Measurements from ENCODE around the gene NPPA. TPM values are rescaled to one million over a fixed set of nuclear protein-coding genes. Genes with fewer than 3 reads are reported as not detected.

NPPA gene
- total RNA-seq, 1 donor from 2014 or later: not detected

- no peak for DNase-seq (ENCODE audit: low spot score in 2 of 2, unreplicated experiment in 2 of 2)
- Mint-ChIP-seq H3K27ac (peak overlapping the region; percentile 87), H3K4me3 (no peak overlapping the region), H3K27me3 (ENCODE audit: low read depth) (peaks cover 7% of the 10 kb centered on the region), H3K9me3 (no peaks in the 10 kb centered on the region), H3K4me1 (peaks cover 25% of the 10 kb centered on the region), H3K36me3 (no peaks in the 10 kb centered on the region)
- TF ChIP-seq CTCF (IDR thresholded peaks at IDR 0.05; ENCODE audit: unreplicated experiment): no peak
Observed at GRCh38 chr1:11880911-11881748, 33.5 kb upstream of the NPPA start.

- TF ChIP-seq CTCF (IDR thresholded peaks at IDR 0.05; ENCODE audit: unreplicated experiment): no peak
- Mint-ChIP-seq H3K4me3 (no peak overlapping the region), H3K27ac (no peak overlapping the region), H3K36me3 (no peaks in the 10 kb centered on the region), H3K9me3 (no peaks in the 10 kb centered on the region), H3K4me1 (peaks cover 25% of the 10 kb centered on the region), H3K27me3 (ENCODE audit: low read depth) (peaks cover 7% of the 10 kb centered on the region)
- DNase-seq (ENCODE audit: low spot score in 2 of 2, unreplicated experiment in 2 of 2): no peak
Observed at GRCh38 chr1:11880181-11880575, 32.6 kb upstream of the NPPA start.

- H3K27me3 Mint-ChIP-seq (ENCODE audit: low read depth): peaks cover 7% of the 10 kb centered on the region
- no peak for DNase-seq (ENCODE audit: low spot score in 2 of 2, unreplicated experiment in 2 of 2)
- H3K36me3 Mint-ChIP-seq: no peaks in the 10 kb centered on the region
- no peak overlapping the region for H3K4me3 Mint-ChIP-seq
- H3K4me1 Mint-ChIP-seq: peaks cover 25% of the 10 kb centered on the region
- H3K9me3 Mint-ChIP-seq: no peaks in the 10 kb centered on the region
- TF ChIP-seq CTCF (IDR thresholded peaks at IDR 0.05; ENCODE audit: unreplicated experiment): no peak
- no peak overlapping the region for H3K27ac Mint-ChIP-seq
Observed at GRCh38 chr1:11879311-11880180, 32.0 kb upstream of the NPPA start.

- Mint-ChIP-seq H3K27me3 (ENCODE audit: low read depth) (peaks cover 8% of the 10 kb centered on the region), H3K27ac (no peak overlapping the region), H3K36me3 (no peaks in the 10 kb centered on the region), H3K9me3 (no peaks in the 10 kb centered on the region), H3K4me1 (peaks cover 25% of the 10 kb centered on the region), H3K4me3 (no peak overlapping the region)
- DNase-seq (ENCODE audit: low spot score in 2 of 2, unreplicated experiment in 2 of 2): no peak
- TF ChIP-seq CTCF (IDR thresholded peaks at IDR 0.05; ENCODE audit: unreplicated experiment): no peak
Observed at GRCh38 chr1:11878891-11879190, 31.3 kb upstream of the NPPA start.

- Mint-ChIP-seq H3K27me3 (ENCODE audit: low read depth) (peaks cover 10% of the 10 kb centered on the region), H3K36me3 (no peaks in the 10 kb centered on the region)
- TF ChIP-seq CTCF (IDR thresholded peaks at IDR 0.05; ENCODE audit: unreplicated experiment): no peak
Observed at GRCh38 chr1:11878081-11878890, 30.7 kb upstream of the NPPA start.

More at GRCh38 chr1:11878081-11878890, 30.7 kb upstream of the NPPA start:
- no peak overlapping the region for H3K27ac Mint-ChIP-seq
- H3K4me3 Mint-ChIP-seq: no peak overlapping the region
- peaks cover 25% of the 10 kb centered on the region for H3K4me1 Mint-ChIP-seq
- H3K9me3 Mint-ChIP-seq: no peaks in the 10 kb centered on the region
- DNase-seq (ENCODE audit: low spot score in 2 of 2, unreplicated experiment in 2 of 2): no peak
